Esophagus squamous epithelium (tissue), 4 donors: Measurements from ENCODE around the gene APAF1.

Source experiments
- CTCF ChIP-seq, 6 experiments: fragments of 450-650 bp in 4 of 6; fragments of 200-600 bp in 2 of 6; sonication (generic) in 2 of 6; IDR thresholded peaks; one replicate each; pipeline ENCODE4 v1.5.1; 2016 to 2019; ENCODE audit warnings: antibody characterized with exemption in 6 of 6, mild to moderate bottlenecking in 4 of 6, moderate library complexity in 4 of 6
- POLR2A ChIP-seq, 4 donors: fragments of 450-650 bp; IDR thresholded peaks; one replicate each; pipeline ENCODE4 v1.6.1; 2017; ENCODE audit warnings: antibody characterized with exemption in 4 of 4, mild to moderate bottlenecking in 4 of 4, moderate library complexity in 3 of 4

GRCh38 chr12:98772818-98773217 is 127.7 kb downstream of the APAF1 start:
- no peak for TF ChIP-seq CTCF (IDR thresholded peaks at IDR 0.05)
- no peak for TF ChIP-seq POLR2A (IDR thresholded peaks at IDR 0.05)
